ENCODE data around the gene FAM53B.
"Not testable (repeated sequence)": the region's sequence is repeated elsewhere in the genome, so short reads cannot be mapped to it uniquely, and the experiment has no call there.

Gene FAM53B, protein sequence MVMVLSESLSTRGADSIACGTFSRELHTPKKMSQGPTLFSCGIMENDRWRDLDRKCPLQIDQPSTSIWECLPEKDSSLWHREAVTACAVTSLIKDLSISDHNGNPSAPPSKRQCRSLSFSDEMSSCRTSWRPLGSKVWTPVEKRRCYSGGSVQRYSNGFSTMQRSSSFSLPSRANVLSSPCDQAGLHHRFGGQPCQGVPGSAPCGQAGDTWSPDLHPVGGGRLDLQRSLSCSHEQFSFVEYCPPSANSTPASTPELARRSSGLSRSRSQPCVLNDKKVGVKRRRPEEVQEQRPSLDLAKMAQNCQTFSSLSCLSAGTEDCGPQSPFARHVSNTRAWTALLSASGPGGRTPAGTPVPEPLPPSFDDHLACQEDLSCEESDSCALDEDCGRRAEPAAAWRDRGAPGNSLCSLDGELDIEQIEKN

DNA sequence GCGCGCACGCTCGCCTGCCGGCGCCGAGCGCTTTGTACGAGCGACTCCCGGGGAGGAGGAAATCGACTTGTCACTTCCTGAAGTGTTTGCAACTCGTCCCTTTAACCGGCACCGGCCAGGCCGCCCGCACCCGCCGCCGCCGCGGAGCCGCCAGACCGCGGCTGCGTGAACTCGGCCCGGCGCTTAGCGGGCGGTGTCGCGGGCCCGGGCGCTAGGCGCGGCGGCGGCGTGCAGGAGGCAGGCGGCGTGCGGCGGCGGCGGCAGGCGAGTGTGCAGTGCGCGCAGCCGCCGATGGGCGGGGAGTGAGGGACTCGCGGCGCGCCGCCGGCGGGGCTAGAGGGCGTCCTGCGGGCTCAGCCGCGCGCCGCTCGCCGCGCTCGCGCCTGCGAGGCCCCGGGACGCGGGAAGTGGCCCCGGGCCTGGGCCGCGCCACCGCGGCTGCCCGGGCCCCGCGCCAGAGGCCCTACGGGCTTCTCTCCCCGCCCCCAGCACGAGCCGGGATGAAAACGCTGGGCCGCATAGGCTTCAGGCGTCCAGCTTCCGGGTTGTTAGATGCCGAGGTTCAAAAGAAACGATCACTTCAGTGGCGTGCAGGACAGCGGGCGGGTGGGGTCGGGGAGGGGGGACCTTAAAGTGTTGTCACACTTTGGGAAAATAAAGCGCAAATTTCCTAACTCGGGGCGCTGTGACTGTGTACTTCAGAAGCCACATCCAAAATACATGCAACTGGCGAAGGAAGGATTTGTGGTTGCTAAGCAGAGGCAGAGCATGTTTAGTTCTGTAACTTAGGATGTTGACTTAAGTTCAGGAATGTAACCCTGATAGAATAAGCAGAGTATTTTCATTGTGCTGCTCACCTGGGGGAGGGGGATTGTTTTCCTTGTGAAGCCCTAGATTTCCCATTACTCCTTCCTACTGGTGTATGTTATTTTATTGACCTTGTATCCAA lies at the start of gene FAM53B:
TSS of gene FAM53B (minus strand) at position 277 of the 949 bp plus-strand sequence. CDS start 37,665 bp downstream, outside the sequence.
- DNase-seq, result peak; percentile 88

DNA sequence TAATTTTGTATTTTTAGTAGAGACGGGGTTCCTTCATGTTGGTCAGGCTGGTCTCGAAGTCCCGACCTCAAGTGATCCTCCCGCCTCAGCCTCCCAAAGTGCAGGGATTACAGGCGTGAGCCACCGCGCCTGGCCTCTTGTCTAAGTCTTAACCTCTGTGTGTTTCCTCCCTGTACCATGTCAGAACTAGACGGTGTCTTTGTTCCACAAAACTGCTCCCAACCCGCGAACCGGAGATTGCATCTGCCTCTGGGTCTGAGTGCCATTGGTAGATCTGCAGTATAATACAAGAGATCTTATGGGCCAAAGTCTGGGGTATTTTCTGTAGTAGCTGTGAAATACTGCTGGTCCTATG lies 48.8 kb upstream of the FAM53B start:
- DNase-seq, result no peak

DNA sequence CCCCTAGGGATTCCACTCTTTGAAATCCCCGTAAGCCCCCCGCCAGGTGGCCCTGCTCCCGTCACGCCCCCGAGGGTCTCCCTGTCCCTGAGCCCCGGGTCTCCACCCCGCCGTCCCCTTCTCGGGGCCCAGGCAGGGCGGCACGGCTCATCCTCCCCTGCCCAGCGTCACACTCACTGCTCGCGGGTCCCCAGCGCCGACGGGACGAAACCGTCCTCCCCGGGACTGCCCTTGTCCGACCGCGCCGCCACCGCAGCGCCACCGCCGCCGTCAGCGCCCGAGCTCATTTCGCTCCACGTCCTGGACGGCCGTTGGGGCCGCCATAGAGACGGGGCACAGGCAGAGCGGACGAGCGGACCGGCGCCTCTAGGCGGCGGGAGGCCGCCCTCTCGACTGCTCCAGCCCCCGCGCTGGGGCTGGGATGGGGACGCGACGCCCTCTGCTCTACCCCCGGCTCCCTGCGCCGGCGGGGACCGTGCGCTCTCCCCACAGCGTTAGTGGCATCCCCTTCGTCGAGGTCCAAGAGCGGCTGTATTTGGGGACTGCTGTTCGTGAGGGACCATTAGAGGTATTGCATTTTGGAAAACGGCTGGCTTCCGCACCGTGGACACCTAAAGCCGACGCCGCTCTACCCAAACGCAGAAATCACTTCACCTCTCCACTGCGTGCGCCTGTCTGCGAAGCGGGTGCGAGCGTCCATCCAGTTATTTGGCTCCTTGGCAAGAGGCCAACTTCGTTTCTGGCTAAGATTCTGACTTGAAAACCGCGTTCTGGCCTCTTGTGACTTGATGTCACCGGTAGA lies 47.6 kb upstream of the FAM53B start, which contains the start of gene EEF1AKMT2:
TSS of gene EEF1AKMT2 (minus strand) at position 341 of the 802 bp plus-strand sequence. CDS start at position 287, 54 bp downstream.
- peak; percentile 88 for DNase-seq

DNA sequence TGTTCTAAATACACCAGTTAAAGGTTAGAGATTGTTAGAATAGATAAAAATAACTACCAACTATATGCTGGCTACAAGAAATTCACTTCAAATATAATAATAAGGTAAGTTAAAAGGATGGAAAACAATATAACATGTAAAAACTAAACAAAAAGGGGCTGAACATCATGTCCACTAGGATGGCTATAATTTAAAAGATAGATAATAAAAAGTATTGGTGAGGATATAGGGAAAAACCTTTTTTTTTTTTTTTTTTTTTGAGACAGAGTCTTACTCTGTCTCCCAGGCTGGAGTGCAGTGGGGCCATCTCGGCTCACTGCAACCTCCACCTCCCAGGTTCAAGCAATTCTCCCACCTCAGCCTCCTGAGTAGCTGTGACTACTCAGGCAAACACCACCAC lies 38.7 kb upstream of the FAM53B start:
- DNase-seq, result not testable (repeated sequence)

DNA sequence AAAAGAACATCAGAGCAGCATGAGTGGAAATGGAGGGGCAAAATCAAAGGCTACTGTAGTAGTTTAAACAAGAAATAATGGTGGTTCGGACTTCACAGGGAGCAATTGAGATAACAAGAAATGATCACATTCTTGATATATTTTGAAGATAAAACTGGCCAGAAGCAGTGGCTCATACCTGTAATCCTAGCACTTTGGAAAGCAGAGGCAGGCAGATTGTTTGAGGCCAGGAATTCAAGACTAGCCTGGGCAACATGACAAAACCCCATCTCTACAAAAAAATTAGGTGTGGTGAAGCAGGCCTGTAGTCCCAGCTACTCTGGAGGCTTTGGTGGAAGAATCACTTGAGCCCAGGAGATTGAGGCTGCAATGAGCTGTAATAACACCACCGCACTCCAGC lies 24.6 kb upstream of the FAM53B start:
- no peak for DNase-seq

DNA sequence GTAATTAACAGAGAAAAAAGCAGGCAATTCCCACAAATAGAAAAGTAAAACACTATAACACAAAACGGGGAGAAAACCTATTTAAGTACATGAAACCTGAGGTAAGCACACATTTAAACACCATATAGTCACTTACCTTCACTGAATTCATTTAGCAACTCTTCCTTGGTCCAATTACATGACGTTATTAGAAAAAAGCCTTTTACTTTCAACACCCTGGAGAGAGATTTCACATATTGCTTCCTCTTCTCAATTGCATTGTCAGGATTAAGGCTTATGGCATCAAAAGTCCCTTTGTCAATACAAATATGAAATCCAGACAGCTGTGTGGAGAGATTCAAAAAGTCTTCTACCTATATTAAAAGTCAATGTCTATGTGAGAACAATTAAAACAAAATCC lies 21.1 kb upstream of the FAM53B start:
- DNase-seq, result no peak

DNA sequence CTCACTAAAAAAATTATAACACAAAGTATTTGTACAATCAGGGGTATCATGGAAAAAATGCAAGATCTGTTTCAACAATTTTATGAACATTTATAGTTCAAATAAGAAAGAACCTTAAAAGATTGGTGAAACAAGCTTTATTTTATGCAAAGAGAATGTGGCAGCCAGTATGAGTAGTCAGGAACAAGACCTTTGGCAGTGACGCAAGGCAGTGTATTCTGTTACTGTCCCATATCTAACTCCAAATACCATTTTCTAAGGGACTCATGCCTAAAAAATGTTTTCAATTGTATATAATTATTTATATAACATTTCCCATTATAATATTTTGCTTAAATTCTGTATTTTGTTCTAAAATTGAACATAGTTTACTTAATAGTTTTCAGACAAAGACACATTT lies 19.1 kb upstream of the FAM53B start:
- no peak for DNase-seq

DNA sequence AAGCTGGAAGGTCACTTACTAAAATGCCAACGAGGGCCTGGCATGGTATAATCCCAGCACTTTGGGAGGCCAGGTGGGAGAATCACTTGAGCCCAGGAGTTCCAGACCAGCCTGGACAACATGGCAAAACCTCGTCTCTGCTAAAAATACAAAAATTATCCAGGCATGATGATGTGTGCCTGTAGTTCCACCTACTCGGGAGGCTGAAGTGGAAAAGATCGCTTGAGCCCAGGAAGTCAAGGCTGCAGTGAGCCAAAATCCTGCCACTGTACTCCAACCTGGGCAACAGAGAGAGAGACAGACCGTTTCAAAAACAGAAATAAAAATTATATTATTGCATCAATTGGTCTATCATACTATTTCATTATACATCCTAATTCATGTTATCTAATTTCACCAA lies 18.1 kb upstream of the FAM53B start:
- DNase-seq, result no peak

DNA sequence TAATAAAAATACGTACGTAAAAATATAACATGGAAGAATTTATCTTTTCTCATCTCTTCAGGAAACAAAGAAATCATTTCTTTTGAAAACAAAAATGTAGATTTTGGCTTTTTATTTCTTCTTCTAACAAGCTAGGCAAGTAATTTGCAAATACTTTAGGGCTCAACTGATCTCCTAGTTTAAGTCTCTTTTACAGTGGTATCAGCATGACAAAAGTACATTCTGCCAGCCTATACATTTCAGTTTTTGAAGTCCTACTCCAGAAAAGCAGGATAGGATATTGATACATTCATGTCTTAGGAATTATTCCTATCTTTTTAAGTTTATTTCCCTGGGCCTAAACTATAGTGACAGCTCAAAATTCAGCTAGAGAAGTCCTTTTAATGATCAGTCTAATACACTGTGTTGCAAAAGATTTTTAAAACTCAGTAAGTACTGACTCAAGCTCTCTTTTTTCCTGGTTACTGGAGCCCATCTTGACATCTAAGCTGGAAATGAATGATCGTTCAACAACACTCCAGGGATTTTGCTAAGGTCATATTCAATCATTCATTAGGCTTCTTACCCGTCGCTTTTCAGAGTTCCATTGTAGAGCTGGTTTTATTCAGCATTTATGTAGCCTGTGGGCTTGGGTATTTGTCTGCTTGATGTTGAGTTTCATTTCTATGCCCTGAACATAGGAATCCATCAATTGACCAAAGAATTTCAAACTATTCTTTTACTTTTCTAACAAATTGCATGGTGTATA lies 12.2 kb upstream of the FAM53B start:
- no peak for DNase-seq

DNA sequence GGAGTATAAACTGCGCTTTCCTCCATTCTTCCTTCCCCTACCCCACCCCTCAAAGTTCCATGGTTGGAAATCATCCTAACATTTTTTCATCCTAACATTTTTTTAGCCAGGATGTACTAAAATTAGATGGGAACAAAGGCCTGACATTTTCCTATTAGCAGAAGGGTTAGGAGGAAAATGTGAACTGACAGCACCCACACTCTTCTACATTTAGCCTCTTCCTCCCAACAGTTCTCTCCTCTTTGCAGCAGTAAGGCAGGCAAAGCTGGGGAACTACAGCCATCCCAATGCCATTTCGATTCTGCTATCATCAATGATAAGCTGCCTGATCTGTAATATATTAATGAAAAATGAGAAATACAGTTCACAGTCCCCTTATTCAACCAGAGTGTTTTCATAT lies 11.4 kb upstream of the FAM53B start:
- no peak for DNase-seq

DNA sequence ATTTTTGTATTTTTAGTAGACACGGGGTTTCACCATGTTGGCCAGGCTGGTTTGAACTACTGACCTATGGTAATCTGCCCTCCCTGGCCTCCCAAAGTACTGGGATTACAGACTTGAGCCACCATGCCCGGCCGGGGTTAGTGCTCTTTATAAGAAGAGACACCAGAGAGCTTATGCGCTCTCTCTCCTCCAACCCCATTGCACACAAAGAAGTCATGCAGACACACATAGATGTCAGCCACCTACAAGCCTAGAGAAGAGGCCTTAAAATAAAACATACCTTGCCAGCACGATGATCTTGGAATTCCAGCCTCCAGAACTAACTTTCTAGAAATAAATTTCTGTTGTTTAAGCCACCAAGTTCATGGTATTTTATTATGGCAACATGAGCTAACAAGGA lies 10.0 kb upstream of the FAM53B start:
- DNase-seq, result no peak

DNA sequence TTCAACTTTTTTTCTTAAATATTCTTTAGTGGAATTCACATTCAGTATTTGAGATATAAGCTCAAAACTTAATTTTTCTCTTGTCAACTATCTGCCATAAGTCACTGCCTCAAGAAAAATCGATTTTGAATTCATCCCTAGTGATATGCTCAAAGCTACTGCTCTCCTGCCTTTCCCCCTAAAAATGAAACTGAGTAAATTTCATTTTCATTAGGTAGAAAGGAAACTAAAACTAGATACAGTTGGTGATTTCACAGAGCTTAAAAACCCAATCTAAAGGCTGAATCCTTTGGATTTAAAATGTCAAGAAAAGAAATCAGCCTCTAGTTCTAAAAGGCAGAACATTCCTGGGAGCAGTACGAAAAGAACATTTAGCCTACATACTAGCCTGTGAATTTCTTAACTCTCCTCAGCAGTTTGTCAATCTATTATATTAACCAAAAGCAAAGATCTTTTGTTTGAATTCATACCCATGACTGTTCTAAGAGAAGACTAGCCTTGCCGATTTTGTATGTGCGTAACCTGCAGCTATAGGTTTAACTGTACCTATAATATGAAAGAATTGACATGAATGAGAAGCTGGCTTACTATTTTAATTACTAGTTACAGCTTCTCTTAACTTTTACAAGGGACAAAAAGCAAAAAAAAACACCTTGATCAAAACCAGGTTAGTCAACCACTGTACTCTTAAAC lies 4.9 kb upstream of the FAM53B start:
- DNase-seq, result no peak

DNA sequence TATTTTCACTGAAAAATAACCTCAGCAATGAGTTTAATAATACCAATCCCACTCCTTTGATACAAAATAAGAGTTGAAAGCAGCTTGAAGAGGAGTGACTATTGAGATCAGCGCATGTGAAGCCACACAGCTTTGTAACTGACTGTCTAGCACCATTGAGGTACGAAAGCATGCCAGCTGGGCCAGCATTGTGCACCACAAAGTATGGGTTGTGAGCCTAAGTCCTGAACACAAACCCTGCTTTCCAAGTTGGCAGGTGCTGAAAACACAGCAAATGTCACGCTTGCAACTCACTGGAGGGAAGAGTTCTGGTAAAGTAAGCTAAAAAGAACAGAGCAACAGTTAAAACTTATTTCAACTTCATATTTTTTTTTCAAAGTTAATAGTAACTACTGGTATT lies 4.0 kb upstream of the FAM53B start:
- no peak for DNase-seq

DNA sequence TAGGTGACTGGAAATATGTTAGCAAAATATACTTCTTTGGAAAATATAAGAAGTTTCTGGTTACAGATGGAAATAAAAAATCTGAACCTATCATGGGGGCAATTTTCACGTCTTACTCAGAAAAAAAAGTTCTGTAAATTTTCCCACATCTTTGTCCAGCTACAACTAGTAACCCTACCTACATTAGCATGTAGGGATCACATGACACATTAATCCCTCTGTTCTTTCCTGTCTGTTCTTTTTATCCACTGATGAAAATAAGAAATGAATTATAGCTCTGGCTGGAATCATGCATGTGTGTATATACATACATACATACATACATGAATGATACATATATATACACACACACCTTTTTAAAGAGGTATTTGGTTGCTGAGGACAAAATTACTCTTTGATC lies 3.6 kb upstream of the FAM53B start:
- DNase-seq, result no peak

DNA sequence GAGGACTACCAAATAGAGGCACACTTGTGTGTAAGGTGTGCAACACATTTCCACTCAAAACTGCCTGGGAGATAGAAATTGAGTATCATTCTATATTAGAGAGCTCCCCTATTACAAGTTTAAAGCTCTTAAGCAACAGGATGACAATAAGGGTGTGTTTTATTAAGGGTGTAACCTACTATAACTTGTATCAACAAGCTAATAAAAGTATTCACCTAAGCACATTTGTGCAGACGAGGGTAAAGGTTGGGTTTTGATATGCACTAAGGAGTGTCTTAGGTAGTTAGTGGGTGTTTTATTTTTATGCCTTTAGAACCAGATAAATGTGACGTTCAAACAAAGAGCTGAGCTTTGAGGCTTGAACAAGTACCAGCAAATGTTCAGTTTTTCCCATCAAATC lies 2.8 kb upstream of the FAM53B start:
- no peak for DNase-seq

DNA sequence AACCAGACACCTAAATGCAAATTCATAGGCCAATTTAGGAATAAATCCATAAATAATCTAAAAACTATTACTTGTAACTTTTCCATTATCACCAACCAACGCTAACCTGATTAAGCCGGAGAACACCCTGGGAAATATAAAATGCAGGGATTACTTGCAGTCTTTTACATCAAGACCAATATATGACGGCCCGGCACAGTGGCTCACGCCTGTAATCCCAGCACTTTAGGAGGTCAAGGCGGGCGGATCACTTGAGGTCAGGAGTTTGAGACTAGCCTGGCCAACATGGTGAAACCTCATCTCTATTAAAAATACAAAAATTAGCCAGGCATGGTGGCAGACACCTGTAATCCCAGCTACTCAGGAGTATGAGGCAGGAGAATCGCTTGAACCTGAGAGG lies 2.3 kb upstream of the FAM53B start:
- not testable (repeated sequence) for DNase-seq

DNA sequence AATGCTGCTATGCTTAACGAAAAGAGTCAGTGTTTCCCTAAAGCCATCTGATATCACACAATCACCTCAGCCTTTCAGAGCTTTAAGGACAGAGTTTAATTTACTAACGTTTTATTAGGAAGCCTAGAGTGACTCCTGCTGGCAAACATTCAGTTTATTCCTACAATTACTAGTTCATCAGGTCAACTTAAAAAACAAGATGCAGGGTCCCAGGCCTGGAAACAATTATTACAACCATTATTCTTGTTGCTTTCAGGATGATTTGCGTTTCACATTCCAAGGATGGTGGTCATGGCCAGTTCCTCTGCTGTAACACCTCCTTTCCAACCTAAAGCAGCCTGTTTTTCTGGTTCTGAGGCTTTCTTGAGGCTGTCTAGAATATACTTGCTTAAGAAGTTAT lies 1.5 kb upstream of the FAM53B start:
- peak; percentile 55 for DNase-seq

DNA sequence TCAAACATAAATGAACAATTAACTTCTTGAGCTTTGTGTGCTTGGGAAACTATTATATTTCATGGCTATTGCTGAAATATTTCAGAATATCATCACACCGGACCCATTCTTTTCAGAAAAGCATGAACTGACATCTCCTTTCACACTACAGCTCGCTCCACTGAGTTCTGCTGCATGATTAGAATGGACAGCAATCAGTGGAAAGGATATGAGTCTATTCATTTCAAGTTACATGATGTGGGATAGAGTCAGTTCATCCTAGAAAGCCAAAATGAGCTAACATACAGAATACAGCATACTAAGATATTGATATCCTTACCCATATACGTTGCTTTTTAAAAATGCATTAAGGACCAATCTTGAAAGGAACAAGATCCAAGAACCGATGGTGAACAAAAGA lies 1.1 kb upstream of the FAM53B start:
- DNase-seq, result no peak

DNA sequence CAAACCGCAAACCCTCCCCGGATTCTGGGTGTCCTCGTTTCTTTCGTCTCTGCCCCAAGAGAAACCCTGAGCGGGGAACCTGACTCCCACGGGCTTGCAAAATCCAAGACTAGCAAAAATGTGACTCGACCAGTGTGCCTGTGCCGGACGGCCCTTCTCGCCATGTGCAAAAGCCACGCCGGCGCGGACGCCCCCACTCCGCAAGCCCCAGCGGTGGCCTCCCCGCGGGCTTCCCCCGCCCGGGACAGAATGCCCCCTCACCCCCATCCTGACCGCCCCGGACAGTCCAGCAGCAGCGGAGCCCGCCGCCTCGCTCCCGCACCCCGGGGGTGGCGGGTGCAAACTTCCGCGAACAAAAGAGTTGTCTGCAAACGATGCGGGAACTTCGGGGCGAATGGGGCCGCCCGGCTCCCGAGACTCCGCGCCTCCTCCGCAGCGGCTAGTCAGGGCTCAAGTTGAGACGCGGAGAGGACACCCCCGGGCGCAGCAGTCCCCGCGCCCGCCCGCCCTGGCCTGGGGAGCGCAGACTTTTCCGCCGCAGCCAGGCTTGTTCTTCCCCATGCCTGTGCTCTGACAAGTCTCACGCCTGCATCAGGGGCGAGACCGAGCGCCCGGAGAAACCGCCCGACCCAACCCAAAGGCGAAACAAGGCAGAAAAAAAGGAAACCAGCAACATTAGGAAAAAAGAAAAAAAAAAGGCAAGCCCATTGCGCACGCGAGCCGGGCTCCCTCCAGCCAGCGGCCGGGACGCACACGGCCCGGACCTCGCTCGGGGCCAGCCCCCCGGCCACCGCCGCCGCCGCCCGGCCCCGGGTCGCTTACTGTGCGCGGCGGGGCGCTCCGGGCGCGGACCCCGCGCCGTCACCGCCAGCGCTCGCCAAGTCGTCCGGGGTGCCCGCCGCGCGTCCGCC lies 732 bp downstream of the FAM53B start:
- DNase-seq, result peak; percentile 55

DNA sequence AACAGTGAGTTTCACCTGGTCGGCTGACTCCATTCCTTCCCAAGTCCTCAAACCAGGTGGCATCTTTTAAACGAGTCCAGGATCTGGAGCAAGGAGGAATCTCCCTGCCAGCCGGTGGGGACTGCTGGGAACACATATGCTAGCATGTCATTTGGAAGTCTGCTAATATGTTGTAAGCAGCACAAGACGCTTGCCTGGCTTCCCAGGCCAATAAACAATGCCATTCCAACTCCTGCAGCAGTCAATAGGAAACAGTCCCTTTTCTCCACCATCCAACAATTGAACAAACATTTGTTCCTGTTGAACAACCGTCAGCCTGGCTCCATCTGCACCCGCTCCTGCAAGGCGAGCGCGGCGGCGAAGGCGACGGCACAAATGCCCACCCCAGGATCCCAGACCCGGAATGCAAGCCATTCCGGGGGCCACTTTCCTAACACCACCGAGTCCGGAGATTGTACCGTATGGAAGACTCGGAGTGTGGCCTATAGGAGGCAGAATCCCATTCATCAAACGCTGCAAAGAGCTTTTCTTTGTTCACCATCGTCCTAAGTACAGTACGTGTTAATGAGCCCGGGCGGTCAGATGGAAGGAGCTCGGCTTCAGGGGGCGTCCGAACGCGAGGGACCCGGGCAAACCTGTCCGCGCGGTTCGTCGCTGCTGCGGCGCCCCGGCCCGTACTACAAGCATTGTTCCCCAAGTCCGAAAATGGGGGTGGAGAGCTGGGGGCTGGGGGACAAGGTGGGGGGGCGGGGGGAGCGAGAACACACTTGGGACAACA lies 1.6 kb downstream of the FAM53B start:
- no peak for DNase-seq
